Smooth muscle cell (in vitro differentiated cells): ENCODE data around the gene TRIM47. TPM values are rescaled to one million over a fixed set of nuclear protein-coding genes. Genes with fewer than 3 reads are reported as not detected.
A peak's percentile ranks its signal among the peaks of the same experiment; 100 is the strongest.

Experiments used
- DNase-seq: peaks from one replicate; lab custom pipeline; 2025; ENCODE audit not compliant: unreplicated experiment; lab: John Stamatoyannopoulos, UW
- H2AFZ ChIP-seq: fragments of 200-600 bp; sonication (generic); 2 replicates; pipeline ENCODE4 v1.6.0; 2016; ENCODE audit warnings: antibody characterized with exemption, low read depth, mild to moderate bottlenecking
- H3F3A ChIP-seq: fragments of 200-600 bp; sonication (generic); 2 replicates; pipeline ENCODE4 v1.6.0; 2017; ENCODE audit warnings: antibody characterized with exemption, low read depth
- H3K27ac ChIP-seq: fragments of 200-600 bp; sonication (generic); 2 replicates; pipeline ENCODE4 v1.5.1; 2016; ENCODE audit warnings: low read depth, mild to moderate bottlenecking
- H3K27me3 ChIP-seq: fragments of 200-600 bp; sonication (generic); 2 replicates; pipeline ENCODE4 v1.6.1; 2016; ENCODE audit warnings: low read depth, mild to moderate bottlenecking
- H3K36me3 ChIP-seq: fragments of 200-600 bp; sonication (generic); 2 replicates; pipeline ENCODE4 v1.5.1; 2016; ENCODE audit warnings: low read depth
- H3K4me1 ChIP-seq: fragments of 200-600 bp; sonication (generic); 2 replicates; pipeline ENCODE4 v1.5.1; 2016; ENCODE audit warnings: low read depth
- H3K4me2 ChIP-seq: fragments of 200-600 bp; sonication (generic); 2 replicates; pipeline ENCODE4 v1.6.0; 2016; ENCODE audit warnings: mild to moderate bottlenecking
- H3K4me3 ChIP-seq: fragments of 200-600 bp; sonication (generic); 2 replicates; pipeline ENCODE4 v1.5.1; 2016; ENCODE audit warnings: mild to moderate bottlenecking
- H3K79me2 ChIP-seq: fragments of 200-600 bp; sonication (generic); 2 replicates; pipeline ENCODE4 v1.6.0; 2016; ENCODE audit warnings: low read depth, mild to moderate bottlenecking
- H3K9ac ChIP-seq: fragments of 200-600 bp; sonication (generic); 2 replicates; pipeline ENCODE4 v1.6.0; 2016; ENCODE audit warnings: low read depth
- H3K9me3 ChIP-seq: fragments of 200-600 bp; sonication (generic); replicated peaks from 2 replicates; pipeline ENCODE4 v1.5.1; 2016; ENCODE audit warnings: low read depth
- H4K20me1 ChIP-seq: fragments of 200-600 bp; sonication (generic); 2 replicates; pipeline ENCODE4 v1.6.0; 2016; ENCODE audit warnings: low read depth
- CTCF ChIP-seq: fragments of 200-600 bp; sonication (generic); IDR thresholded peaks from 2 replicates; pipeline ENCODE4 v1.5.1; 2017; ENCODE audit warnings: borderline replicate concordance, mild to moderate bottlenecking, antibody characterized with exemption; ENCODE audit not compliant: insufficient read depth, poor library complexity, severe bottlenecking
- WGBS: methylation state at CpG from one replicate; pipeline ENCODE4 v1.1.7; 2016; ENCODE audit warnings: low lambda C conversion rate; 5-methylcytosine and 5-hydroxymethylcytosine counted together
- polyA plus RNA-seq: library from polyadenylated mRNA; unstranded; fragments of >200 nt; fragmentation: Nextera tagmentation; extraction: Ambion mirVana; gene quantifications from 2 replicates; pipeline ENCODE4 v1.2.1, GENCODE V29; 2016
- total RNA-seq: library from RNA; depleted of rRNA; stranded (reverse); fragments of >200 nt; gene quantifications from 2 replicates; pipeline ENCODE4 v1.2.3, GENCODE V29; 2014

Gene TRIM47
- total RNA-seq = 3.8 and 8.7 TPM in 2 replicates
- polyA plus RNA-seq = 16.1 and 31.7 TPM in 2 replicates

GRCh38 chr17:75878174-75878998 lies at the start of gene TRIM47:
TRIM47 (minus strand) TSS chr17:75878581; CDS start chr17:75878548, 33 bp downstream.
- Histone ChIP-seq H3K36me3 (no peaks in the 10 kb centered on the region), H4K20me1 (no peaks in the 10 kb centered on the region), H2AFZ (peak within 1 kb of the TSS; percentile 40), H3K9me3 (no peaks in the 10 kb centered on the region), H3K4me1 (peaks cover 11% of the 10 kb centered on the region), H3K27ac (peak within 1 kb of the TSS; percentile 88), H3K27me3 (no peaks in the 10 kb centered on the region), H3K4me3 (peak within 1 kb of the TSS; percentile 52), H3K9ac (peak within 1 kb of the TSS; percentile 77), H3K4me2 (peak within 1 kb of the TSS; percentile 88), H3K79me2 (no peaks in the 10 kb centered on the region), H3F3A (peaks cover 16% of the 10 kb centered on the region)
- peak; percentile 15 for TF ChIP-seq CTCF
- 6% methylated on average over 67 of the region's 87 CpGs for WGBS
- peak; percentile 55 for DNase-seq

- DNase-seq = no peak
- no peaks in the 10 kb centered on the region for H3F3A ChIP-seq
- WGBS = 83% methylated on average over 6 of the region's 6 CpGs
- H3K79me2 ChIP-seq = no peaks in the 10 kb centered on the region
- H3K27me3 ChIP-seq = no peaks in the 10 kb centered on the region
- H3K9ac ChIP-seq = no peak overlapping the region
- TF ChIP-seq CTCF = peak; percentile 20
- H3K27ac ChIP-seq = no peak overlapping the region
- no peaks in the 10 kb centered on the region for H3K4me1 ChIP-seq
- H4K20me1 ChIP-seq = no peaks in the 10 kb centered on the region
- H3K4me2 ChIP-seq = no peak overlapping the region
- H3K36me3 ChIP-seq = no peaks in the 10 kb centered on the region
- no peaks in the 10 kb centered on the region for H3K9me3 ChIP-seq
- H3K4me3 ChIP-seq = no peak overlapping the region
- no peak overlapping the region for H2AFZ ChIP-seq
These were observed 49.0 kb upstream of the TRIM47 start for GRCh38 chr17:75927286-75927922.

GRCh38 chr17:75926456-75926855 lies 48.1 kb upstream of the TRIM47 start:
- H4K20me1 ChIP-seq = no peaks in the 10 kb centered on the region
- no peaks in the 10 kb centered on the region for H3K79me2 ChIP-seq
- 97% methylated on average over 4 of the region's 4 CpGs for WGBS
- no peak for TF ChIP-seq CTCF
- no peak for DNase-seq
- no peak overlapping the region for H3K27ac ChIP-seq
- H3F3A ChIP-seq = no peaks in the 10 kb centered on the region
- H3K4me2 ChIP-seq = no peak overlapping the region
- no peaks in the 10 kb centered on the region for H3K36me3 ChIP-seq
- no peaks in the 10 kb centered on the region for H3K4me1 ChIP-seq
- H3K9ac ChIP-seq = no peak overlapping the region
- H2AFZ ChIP-seq = no peak overlapping the region
- no peaks in the 10 kb centered on the region for H3K27me3 ChIP-seq
- no peak overlapping the region for H3K4me3 ChIP-seq
- no peaks in the 10 kb centered on the region for H3K9me3 ChIP-seq
